GM19193 (cell line): ENCODE results near the gene CD248.

Experiments
- POLR2A ChIP-seq: IDR thresholded peaks from 4 replicates; pipeline ENCODE4 v1.6.1; 2011; ENCODE audit not compliant: insufficient read depth, insufficient read length; ENCODE audit errors: extremely low read depth

Gene CD248

DNA sequence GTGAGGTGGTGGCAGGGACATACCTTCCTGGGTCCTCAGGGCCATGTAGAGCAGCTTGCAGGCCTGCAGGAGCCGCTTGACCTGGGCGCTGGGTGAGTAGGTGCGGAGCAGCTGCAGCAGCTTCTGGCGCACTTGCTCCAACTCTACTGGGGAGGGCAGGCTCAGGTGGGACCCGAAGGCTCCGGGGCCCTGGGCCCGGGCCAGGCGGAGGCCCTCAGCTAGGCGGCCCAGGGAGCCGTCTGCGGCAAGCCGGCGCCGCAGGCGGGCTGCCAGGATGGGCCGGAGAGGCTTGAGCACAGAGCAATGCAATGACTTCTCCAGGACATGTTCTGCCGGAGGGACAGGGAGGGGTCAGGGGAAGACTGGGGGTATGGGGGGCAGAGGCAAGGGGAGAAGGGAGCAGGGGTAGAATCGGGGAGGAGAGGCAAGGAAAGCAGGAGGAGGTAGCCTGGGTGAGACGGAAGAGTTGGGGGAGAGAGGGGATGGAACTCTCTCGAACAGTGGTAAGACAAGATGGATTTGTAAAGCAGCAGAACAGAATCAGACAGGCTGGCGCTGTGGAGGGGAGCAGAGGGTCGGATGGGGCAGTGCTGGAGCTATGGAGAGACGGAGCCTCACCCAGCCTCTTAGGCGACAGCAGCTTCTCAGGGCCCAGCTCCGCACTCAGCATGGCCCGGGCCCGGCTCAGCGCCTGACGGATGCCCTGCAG, 17.2 kb upstream of the CD248 start:
- TF ChIP-seq POLR2A, result no peak

DNA sequence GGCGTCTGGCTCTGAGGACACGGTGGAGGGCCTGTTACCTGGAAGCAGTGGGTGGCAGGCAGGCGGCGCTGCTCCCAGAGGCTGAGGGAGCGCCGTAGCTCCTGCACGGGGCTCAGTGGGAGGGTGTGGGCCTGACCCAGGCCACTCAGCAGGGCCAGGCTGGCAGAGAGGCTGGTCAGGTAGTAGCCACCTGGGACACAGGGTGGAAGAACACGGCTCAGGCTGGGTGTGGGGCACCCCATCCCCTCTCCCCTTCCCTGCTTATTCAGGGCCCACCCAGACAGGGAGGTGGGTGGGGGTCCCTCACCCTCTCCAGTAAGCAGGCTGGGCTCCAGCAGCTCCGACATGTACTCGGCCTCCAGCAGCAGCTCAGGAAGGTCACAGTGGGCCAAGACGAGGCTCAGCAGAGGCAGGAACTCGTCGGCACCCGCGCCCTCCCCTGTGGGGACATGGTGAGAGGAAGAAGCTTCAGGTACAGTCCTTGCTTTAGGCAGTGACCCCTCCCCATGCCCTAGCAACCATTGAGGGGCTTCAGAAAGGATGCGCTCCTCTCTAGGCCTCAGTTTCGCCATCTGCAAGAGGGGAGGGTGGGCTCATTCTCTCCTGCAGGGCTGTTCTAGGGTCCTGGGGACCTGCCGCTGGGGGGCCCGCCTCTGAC, 16.5 kb upstream of the CD248 start:
- TF ChIP-seq POLR2A, result no peak

DNA sequence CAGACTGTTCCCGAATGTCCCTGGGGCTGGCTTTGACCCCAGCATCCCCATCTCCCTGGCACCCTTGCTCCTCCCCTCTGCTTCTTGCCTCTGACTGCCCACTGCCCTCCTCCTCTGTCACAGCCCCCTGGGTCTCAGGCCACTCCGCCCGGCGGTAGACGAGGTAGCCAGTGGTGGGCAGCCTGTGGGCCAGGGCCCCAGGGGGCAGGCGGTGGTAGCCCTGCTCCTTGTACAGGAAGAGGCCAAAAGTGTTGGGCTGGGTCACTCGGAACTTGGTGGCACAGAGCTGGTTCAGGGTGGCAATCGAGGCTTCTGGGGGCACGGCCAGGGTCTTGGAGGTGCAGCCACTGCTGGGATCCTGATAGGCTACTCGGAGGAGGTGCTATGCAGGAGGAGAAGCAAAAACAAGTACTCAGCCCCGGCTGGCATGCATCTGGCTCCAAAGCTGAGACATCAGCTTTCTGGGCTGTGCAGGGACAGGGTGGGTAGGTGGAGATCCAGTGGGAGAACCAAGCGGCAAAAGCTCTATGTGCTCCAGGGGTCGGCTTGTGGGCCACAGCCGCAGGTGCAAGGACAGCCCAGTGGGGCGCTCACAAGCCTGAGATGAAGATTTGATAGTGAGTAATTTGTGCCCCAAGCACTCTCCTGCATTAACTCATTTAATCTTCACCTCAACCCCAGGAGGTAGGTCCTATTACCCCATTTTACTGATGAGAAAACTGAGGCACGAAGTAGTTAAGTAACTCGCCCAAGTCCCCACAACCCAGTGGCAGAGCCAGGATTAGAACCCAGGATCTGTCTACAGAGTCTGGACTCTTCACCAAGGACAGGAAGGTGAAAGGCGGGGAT, 15.8 kb upstream of the CD248 start:
- TF ChIP-seq POLR2A, result no peak

DNA sequence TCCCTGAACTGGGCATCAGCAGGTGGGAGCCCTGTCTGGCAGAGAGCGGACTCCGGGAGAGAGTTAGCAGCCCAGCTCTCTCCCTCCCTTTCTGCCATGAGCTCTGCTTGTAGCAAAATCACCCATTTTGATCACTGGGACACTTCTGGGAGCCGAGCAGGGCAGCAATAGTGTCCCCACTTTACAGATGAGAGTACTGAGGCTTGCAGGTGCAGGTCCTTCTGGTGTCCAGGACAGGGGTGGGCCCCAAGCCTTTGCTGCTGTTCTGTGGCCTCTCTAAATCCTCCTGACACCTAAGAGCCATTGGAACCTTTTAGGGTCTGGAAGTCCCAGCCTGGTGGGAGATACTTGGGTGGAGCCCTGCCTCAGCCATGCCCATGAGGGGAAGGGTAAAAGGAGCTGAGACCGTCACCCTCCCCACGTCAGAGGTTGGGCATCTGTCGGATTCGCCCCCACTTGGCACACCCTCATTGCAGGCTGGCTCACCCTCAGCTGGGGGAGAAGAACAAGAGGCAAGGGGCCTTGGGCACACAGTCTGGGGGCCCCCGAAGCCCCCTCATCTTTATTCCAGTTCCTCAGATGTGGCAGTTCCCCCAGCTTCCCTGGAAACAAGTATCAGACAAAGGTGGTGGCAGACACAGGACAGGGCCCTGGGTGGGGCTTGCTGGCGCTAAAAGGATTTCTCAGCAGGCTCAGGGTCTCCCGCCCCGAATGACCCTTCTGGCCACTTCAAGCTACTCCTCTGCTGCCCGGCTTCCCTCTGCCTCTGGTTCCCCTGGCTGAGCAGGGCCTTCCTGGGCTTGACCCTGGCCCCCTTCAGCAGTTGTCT, 14.9 kb upstream of the CD248 start:
- no peak for TF ChIP-seq POLR2A

DNA sequence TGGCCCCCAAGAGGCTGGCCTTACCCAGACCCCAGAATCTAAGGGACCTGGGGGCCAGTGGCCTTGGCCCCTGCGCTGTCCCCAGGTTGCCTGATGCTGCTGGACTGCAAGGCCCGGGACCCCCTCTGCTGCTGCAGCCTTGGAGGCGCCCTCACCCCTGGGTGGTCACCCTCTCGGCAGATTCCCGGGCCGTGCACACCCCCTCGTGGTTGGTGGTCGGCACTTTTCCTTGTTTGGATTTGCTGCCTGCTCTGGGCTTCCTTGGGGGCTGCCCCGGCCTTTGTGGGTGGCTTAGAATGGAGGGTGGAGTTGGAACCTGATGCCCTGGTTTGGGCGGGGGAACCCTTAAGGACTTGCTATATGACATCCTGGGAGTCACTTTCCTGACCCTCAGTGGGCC, 14.1 kb upstream of the CD248 start:
- TF ChIP-seq POLR2A, result no peak

DNA sequence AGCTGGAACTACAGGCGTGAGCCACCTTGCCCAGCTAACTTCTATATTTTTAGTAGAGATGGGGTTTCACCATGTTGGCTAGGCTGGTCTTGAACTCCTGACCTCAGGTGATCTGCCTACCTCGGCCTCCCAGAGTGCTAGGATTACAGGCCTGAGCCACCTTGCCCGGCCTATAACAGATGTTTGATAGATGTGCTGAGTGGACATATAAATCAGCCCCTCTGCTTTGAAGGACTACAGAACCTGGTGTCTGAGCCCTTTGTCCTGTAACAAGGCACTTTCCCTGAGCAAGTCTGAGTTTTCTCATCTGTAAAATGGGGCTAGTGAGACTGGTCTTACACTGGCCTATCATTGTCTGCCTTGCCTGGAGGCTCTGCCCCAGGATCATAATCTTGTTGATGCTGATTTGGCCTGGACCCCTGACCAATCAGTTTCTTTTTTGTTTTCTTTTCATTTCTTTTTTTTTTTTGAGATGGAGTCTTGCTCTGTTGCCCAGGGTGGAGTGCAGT, 12.4 kb upstream of the CD248 start:
- TF ChIP-seq POLR2A, result no peak

DNA sequence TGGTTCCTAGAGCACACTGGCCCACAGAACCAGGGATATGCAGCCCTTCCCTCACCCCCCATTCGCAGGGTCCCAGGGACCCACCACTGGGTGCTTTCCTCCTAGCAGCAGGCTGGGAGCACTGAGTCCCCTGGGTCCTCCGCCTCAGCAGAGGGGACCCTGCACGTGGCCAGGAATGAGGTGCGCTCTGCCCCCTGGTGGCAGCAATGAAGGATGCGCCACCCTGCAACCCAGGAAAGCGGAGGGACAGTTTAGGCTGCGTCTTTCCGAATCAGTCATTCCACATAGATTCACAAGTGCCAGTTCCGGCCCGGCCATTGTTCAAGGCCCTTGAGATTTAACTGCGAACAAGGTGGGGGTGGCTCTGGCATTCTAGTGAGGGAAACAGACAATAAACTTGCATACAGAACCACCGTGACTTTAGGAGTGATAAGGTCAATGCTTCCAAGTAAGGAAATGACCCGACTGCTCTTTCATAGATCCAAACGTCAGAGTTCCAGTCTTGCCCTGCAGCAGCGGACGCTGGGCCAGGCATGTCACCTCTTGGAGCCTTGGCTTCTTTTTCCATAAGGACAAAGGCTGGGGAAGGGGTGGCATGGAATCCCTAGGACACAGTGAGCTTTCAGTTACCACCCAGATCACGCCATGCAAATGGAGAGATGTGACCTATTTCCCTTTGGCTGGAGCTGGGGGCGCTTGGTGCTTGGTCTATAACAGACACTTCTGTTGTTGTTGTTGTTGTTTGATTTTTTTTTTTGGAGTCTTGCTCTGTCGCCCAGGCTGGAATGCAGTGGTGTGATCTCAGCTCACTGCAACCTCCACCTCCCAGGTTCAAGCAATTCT, 11.7 kb upstream of the CD248 start:
- no peak for TF ChIP-seq POLR2A

DNA sequence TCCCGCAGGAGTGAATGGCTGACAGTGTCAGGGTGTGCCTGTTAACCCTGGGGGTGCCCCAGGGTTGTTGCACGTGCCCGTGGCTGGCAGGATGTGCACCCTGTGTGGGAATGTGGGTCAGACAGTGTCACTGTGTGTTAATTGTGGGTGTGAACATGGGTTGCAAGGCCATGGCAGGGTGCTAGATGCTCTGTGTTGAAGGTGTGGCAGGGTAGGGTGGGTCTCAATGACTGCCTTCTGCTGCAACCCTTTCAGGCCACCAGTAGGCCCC, 11.1 kb upstream of the CD248 start:
- no peak for TF ChIP-seq POLR2A

DNA sequence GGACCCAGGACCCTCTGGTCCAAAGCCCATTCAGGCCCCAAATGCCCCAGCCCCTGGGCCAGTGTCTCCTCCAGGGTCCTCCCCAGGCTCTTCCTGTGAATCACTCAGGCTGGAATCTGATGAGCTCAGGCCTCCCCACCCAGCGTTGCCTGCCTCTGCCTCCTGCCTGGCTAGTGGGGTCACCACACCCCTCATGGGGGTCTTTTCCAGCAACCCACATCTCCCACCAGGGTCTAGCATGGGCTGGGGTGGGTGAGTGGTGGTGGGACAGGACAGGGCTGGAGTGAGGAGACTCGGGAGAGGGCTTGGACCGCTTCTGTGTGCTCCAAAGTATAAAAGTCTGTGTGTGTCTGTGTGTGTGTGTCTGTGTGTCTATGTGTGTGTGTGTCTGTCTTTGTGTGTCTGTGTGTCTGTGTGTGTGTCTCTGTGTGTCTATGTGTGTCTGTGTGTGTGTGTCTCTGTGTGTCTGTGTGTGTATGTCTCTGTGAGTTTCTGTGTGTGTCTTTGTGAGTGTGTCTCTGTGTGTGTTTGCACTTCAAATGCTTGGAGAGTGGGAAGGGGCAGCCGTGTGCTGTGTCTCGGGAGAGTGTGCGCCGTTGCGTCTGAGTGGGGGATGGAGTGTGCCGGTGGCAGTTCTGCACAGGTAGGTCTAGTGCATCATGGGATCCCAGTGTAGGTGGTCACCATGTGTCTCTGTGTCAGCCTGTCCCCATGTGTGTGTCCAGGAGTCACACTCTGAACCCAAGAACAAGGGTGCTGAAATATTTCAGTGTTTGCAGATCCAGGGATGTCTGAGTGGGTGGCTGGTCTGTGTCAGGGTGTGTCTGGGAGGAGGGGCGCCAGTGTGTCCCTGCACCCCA, 10.6 kb upstream of the CD248 start:
- TF ChIP-seq POLR2A, result no peak

DNA sequence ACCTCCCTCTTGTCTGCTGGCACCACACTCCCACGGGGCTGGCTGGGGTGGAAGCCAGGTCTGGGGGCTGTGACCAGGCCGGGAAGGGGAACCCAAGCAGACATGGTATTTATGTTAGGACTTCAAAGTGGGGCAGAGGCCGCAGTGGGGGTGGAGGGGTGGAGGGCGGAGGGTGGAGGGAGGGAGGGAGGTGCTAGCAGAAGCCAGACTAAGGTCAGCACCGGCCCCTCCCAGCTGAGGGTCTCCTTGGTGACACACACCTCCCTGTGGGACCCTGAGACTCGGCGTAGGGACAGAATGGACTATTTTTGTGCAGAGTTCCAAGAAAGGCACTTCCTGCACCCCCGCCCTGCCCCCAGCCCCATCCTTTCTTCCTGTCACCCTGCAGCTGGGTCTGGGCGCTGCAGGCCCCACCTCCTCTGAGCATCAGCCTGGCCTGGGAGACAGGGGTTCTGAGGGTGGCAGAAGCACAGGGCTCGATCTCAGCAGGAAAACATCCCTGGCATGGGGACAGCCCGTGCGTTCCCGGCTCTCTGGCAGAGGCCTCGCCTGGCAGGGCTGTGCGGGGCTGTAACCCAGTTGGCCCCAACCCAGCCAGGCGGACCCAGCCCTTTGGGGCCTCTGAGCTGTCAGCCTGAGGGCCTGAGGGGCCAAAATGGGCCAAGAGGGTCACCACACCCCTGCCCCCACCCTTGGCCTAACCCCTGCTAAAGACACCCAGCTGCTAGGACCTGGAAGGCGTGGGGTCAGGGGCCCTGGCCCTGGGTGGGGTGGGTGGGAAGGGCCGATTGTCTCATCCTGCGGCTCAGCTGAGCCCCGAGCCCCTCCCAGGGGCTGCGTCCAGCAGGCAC, 9.6 kb upstream of the CD248 start:
- no peak for TF ChIP-seq POLR2A

DNA sequence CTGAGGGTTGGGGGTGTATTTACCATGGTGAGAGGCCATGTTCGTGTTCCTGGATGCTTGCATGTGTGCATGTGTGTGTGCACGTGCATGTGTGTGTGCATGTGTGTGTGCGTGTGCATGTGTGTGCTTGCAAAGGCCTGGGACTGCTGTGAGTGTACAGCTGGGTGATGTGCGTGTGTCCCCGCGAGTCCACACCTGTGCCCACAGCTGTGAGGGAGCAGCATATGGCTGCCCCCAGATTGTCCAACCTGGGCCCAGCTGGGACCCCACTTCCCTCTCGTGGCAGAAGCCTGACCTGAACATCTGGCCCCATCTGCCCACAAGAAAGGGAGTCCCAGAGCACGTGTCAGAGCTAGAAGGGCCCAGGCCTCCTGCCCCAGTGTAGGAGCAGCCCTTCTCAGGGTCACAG, 8.4 kb upstream of the CD248 start:
- no peak for TF ChIP-seq POLR2A

DNA sequence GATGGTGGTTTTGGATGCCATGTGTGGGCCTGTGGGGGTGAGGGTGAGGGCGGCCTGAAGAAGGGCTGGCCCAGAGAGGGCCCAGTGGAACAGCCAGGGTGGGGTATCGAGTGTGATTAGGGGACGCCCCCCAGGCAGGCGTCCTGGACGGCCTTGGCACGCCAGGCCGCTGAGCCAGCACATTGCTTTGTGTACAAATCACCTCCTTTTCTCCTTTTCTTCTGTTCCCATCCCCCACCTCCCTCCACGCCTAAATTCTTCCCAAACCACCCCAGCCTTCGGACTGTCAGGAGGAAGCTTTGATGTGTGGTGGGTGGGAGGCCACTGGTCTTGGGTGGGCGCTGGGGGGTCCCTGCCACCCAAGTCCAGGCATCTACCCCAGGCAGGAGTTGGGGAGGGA, 7.8 kb upstream of the CD248 start:
- no peak for TF ChIP-seq POLR2A
